GM19239 (cell line): Measurements from ENCODE around the gene LHX8.
"Not testable (repeated sequence)": the region's sequence is repeated elsewhere in the genome, so short reads cannot be mapped to it uniquely, and the experiment has no call there.

Source experiments
- DNase-seq: peaks from one replicate; pipeline ENCODE4 v3.0.0; 2011; ENCODE audit warnings: low spot score; ENCODE audit not compliant: insufficient read length
- FAIRE-seq: peaks from 2 replicates; lab custom pipeline; 2011; peaks lifted over from hg19 to GRCh38; lab: Jason Lieb, UNC

LHX8 gene

GRCh38 chr1:75133750-75134646 lies at the start of gene LHX8:
TSS of gene LHX8 (plus strand) at chr1:75134388. CDS start at chr1:75136615, 2,227 bp downstream.
- no peak for FAIRE-seq
- DNase-seq: no peak

GRCh38 chr1:75085931-75086330 lies 48.3 kb upstream of the LHX8 start:
- FAIRE-seq (no peak), DNase-seq (no peak)

DNA sequence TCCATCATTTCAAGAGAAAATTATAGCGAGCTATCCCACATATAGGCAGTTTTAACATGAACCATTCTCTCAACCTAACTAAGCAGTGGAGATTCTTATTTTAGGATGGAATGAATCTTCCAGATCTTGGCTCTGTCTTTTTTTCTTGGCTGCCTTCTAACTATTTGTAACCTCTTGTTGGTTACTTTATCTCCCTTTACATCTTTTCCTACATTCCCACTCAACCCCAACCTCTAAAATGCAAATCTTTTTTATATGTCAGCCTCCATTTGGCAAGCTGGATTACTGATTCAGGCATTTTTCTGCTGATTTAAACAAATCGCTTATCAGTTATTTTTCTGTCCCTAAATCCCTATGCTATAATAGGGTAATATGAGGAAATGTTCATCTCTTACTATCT lies 46.9 kb upstream of the LHX8 start:
- no peak for FAIRE-seq

GRCh38 chr1:75092141-75092540 lies 42.0 kb upstream of the LHX8 start:
- FAIRE-seq (no peak), DNase-seq (no peak)

More for the DNA sequence above, 46.9 kb upstream of the LHX8 start:
- no peak for DNase-seq

- DNase-seq: no peak
These were observed 36.5 kb upstream of the LHX8 start for GRCh38 chr1:75097654-75098053.

DNA sequence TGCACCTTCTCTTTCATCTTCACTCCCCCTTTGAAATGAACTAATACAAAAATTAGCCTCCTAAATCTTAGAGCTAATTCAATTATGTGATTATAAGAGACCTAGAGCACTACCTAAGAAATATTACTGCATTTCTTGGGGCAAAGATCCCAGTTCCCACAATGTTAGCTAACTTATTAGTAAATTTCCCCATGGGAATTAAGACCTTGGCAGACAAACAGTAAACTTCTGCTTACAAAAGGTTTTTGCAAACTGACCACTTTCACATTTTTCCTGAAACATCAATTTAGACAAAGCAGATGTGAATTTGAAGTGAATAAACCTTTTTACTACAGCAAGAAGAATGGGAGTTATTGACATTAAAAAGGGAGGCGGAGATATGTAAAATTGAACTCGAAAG lies 34.6 kb upstream of the LHX8 start:
- no peak for FAIRE-seq
- DNase-seq: no peak

More at GRCh38 chr1:75097654-75098053, 36.5 kb upstream of the LHX8 start:
- no peak for FAIRE-seq

DNA sequence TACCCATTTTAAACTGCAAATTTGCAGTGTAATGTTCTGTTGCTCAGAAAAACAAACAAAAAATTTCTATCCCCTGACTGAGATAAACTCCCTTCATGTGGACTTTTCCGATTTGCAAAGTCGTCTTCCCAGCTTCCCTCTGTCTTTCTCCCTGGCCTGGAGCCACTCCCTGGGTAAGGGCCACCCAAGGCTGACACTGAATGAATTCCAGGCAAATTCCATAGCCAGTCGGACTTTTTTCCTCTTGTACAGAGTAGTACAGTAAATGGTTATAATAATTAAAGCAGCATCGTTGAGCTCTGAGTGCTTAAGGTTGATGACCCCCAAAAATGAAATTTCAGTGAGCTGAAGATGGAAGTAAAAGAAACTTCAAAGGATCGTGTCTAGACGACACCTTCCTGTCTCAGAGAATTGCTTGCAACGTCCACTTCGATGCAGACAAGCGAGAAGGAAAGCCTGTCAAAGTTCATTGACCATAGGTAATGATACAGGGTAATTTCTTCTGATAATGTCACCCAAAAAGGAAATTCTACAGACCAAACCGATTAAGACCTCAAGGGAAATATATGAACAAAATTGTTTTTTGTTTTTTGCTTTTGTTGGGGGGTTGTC lies 33.6 kb upstream of the LHX8 start:
- DNase-seq: no peak
- FAIRE-seq: no peak

DNA sequence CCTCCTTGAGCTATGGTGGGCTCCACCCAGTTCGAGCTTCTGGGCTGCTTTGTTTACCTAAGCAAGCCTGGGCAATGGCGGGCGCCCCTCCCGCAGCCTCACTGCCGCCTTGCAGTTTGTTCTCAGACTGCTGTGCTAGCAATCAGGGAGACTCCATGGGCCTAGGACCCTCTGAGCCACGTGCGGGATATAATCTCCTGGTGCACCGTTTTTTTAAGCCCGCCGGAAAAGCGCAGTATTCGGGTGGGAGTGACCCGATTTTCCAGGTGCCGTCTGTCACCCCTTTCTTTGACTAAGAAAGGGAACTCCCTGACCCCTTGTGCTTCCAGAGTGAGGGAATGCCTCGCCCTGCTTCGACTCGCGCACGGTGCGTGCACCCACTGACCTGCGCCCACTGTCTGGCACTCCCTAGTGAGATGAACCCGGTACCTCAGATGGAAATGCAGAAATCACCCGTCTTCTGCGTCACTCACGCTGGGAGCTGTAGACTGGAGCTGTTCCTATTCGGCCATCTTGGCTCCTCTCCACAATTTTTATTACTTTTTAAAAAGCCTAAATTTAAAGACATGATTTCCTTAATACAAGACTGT lies 21.7 kb upstream of the LHX8 start:
- DNase-seq, FAIRE-seq: not testable (repeated sequence)

DNA sequence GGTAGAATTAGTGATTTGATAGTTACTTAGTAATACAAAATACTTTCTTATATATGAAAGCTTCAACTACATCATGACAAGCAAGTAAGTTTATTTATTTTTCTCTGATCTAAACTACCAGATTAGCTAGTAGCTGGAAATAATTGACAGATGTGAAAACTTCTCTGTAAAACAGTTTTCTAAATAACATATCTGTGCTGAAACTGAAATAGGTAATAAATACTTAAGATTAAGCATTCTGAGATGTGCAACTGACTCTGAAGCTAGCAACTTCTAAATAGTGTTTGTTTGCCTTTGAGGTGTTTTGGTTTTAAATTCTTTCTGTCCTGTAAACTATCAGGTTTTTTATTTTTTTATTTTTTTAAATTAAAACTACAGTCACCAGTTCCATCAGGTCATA lies 18.5 kb upstream of the LHX8 start:
- no peak for DNase-seq
- FAIRE-seq: no peak

- FAIRE-seq (no peak), DNase-seq (no peak)
These were observed 10.4 kb upstream of the LHX8 start for GRCh38 chr1:75123756-75124155.

GRCh38 chr1:75124510-75124909 lies 9.7 kb upstream of the LHX8 start:
- no peak for FAIRE-seq
- DNase-seq: no peak

GRCh38 chr1:75125161-75125726 lies 8.9 kb upstream of the LHX8 start:
- FAIRE-seq (no peak), DNase-seq (no peak)

- no peak for FAIRE-seq
- DNase-seq: no peak
These were observed 7.5 kb upstream of the LHX8 start for GRCh38 chr1:75126611-75127101.

- FAIRE-seq: no peak
These were observed 6.1 kb upstream of the LHX8 start for GRCh38 chr1:75127916-75128717.

DNA sequence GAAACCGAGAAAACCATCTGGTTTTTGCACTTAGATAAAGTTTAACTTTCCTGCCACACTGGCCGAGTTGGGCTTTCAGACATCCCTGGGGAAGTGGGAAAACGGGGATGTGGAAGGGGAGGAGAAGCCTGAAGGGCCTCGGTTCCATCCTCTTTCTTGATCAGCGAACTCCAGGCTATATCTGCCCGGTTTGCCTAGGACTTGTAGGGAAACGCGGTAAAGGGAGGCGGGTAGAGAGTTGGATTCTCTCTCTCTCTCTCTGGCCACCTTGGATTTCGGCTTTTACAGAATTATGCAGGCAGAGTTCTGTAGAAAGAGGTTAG lies 4.6 kb upstream of the LHX8 start:
- DNase-seq (no peak), FAIRE-seq (no peak)

More at GRCh38 chr1:75127916-75128717, 6.1 kb upstream of the LHX8 start:
- no peak for DNase-seq

DNA sequence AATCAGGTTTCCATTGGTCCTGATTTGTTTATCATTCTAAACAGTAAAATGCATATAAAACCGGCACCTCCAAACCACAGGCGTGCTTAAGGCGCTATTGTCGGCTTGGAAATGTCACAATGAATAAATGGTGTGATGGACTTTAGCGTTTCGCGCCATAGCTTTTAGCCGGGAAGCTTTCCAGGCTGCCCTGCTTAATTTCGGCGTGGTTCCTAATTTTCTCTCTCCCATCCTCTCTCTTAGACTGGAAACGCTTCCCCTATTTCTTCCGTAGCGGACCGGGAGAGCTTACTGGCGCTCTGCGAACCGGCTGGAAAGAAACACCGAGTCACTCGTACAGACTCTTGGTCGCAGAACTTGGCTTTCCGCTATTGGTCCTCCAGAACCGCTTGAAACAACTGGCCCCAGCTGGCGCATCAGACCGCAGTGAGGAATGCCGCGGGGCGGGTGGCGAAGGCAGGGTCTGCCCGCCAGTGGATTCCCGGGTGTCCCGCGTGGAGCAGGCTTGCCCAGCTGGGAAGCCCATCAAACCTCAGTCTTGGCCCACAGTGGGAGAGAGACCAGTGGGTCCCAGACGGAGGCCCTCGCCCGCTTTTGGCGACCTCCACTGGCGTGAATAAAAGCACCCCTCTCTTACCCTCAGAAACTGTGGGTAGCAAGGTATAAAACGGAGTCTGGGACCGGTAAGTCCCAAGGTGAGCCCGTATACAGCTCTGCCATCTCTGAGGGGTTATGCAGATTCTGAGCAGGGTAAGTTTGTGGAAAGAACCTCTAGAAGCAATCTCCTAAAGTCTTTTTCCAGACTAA lies 4.0 kb upstream of the LHX8 start:
- FAIRE-seq (no peak), DNase-seq (no peak)

DNA sequence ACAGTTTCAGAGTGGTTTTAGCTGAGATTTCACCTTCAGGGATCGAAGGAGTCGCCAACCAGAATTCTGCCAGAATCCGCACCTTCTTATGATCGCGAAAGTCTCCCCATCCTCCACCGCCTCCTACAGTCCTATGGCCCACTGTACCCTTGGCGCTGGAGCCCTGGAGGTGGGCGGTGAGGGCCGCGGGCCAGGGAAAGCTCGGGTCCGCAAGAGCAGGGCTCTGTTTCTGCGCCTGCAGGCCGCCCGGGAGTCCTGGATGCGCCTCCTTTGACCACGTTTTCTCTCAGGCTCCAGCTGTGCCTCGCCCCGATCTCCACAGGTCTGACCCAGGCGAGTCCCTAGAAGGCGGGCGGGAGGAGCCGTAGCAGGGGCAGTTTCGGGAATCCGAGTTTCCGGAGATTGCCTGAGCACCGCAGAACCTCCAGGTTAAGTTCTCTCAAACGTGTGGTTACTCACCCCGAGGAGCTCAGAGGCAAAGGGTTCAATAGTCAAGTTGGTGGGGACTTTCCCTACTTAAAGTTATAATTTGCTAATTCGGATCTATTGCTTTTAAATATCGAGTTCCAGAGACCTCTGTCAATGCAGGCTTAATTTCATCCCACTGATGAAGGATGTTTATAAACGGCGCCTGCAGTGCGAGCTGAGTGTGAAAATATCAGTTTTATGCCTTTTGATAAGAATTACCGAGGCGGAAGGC lies 3.2 kb upstream of the LHX8 start:
- DNase-seq: no peak
- FAIRE-seq: no peak

DNA sequence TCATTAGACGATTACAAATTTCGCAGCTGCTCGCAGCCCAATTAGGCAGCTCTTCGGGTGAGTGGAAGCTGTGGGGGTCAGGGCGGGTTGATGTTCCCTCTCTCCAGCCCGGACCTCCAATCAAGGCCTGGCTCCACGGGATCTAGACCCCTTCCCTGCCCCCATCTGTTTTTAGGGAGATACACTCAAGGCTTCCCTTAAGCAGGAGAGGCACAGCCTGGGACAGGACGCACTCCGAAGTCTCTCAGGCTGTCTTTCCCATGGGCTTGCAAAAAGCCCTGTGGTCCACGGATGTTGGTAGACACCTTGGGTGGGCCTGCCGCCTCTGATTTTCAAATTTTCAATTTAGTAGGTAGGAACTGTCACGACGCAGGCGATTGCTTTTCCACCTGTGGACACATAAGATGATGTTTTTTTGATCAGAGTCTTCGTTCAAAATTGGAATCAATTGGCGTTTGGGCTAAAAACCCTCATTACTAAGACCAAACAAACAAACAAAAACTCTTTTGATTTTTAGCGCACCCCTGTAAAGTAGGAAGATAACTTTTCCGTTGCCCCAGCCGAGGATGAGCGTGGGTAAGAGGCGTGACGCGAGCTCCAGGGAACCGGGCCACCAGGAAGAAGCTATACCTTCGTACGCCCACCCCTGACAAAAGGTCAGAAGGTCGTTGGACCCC lies 2.5 kb upstream of the LHX8 start:
- no peak for FAIRE-seq
- DNase-seq: no peak
